Trophoblast cell (in vitro differentiated cells and primary cell): ENCODE measurements around the gene ZNF639.

Experiments used
- DNase-seq, 2 donors: peaks; one replicate each; pipeline ENCODE4 v3.0.0-alpha.2; 2016
- H2AFZ ChIP-seq: 2 replicates; pipeline ENCODE4 v1.6.1; 2013; ENCODE audit warnings: low read length, moderate library complexity, mild to moderate bottlenecking; ENCODE audit not compliant: insufficient read depth, poor library complexity
- H2AK5ac ChIP-seq: 2 replicates; pipeline ENCODE4 v1.6.1; 2013; ENCODE audit warnings: mild to moderate bottlenecking, low read length
- H2BK120ac ChIP-seq: 2 replicates; pipeline ENCODE4 v1.6.1; 2013; ENCODE audit warnings: low read length, mild to moderate bottlenecking, moderate library complexity; ENCODE audit not compliant: insufficient read depth, poor library complexity
- H2BK12ac ChIP-seq: 2 replicates; pipeline ENCODE4 v1.6.1; 2013; ENCODE audit warnings: mild to moderate bottlenecking, low read length, moderate library complexity
- H2BK5ac ChIP-seq: 2 replicates; pipeline ENCODE4 v1.6.1; 2013; ENCODE audit warnings: low read length, low read depth, moderate library complexity, mild to moderate bottlenecking; ENCODE audit not compliant: poor library complexity
- H3K14ac ChIP-seq: 2 replicates; pipeline ENCODE4 v1.6.1; 2013; ENCODE audit warnings: mild to moderate bottlenecking, low read length
- H3K18ac ChIP-seq: 2 replicates; pipeline ENCODE4 v1.6.1; 2013; ENCODE audit warnings: mild to moderate bottlenecking, low read length
- H3K23ac ChIP-seq: 2 replicates; pipeline ENCODE4 v1.6.1; 2013; ENCODE audit warnings: low read length
- H3K27ac ChIP-seq: 2 replicates; pipeline ENCODE4 v1.5.1; 2013; ENCODE audit warnings: low read depth, mild to moderate bottlenecking, inconsistent platforms, low read length, moderate library complexity
- H3K27me3 ChIP-seq: 2 replicates; pipeline ENCODE4 v1.6.1; 2013; ENCODE audit warnings: inconsistent platforms, mild to moderate bottlenecking, low read length, moderate library complexity; ENCODE audit not compliant: insufficient read depth
- H3K36me3 ChIP-seq, 2 experiments: 1 replicate in 1 of 2; 2 replicates in 1 of 2; pipeline ENCODE4 v1.6.1; 2013; ENCODE audit warnings: low read length in 2 of 2, mild to moderate bottlenecking in 2 of 2, moderate library complexity in 1 of 2; ENCODE audit not compliant: insufficient read depth in 2 of 2, control insufficient read depth in 1 of 2
- H3K4ac ChIP-seq: 2 replicates; pipeline ENCODE4 v1.6.1; 2013; ENCODE audit warnings: low read depth, mild to moderate bottlenecking, low read length, moderate library complexity
- H3K4me1 ChIP-seq, 2 experiments: 1 replicate in 1 of 2; 2 replicates in 1 of 2; pipeline ENCODE4 v1.6.1; 2013; ENCODE audit warnings: low read length in 2 of 2, mild to moderate bottlenecking in 2 of 2, moderate library complexity in 1 of 2; ENCODE audit not compliant: insufficient read depth in 2 of 2, control insufficient read depth in 1 of 2
- H3K4me2 ChIP-seq: 2 replicates; pipeline ENCODE4 v1.6.1; 2013; ENCODE audit warnings: inconsistent platforms, mild to moderate bottlenecking, low read length, moderate library complexity
- H3K4me3 ChIP-seq: 2 replicates; pipeline ENCODE4 v1.5.1; 2013; ENCODE audit warnings: mild to moderate bottlenecking, low read depth, low read length, inconsistent platforms
- H3K79me1 ChIP-seq: one replicate; pipeline ENCODE4 v1.6.1; 2013; ENCODE audit warnings: low read length
- H3K79me2 ChIP-seq: 2 replicates; pipeline ENCODE4 v1.6.1; 2013; ENCODE audit warnings: low read length, mild to moderate bottlenecking; ENCODE audit not compliant: control insufficient read depth, insufficient read depth, poor library complexity
- H3K9ac ChIP-seq: 2 replicates; pipeline ENCODE4 v1.6.1; 2013; ENCODE audit warnings: mild to moderate bottlenecking, low read length
- H3K9me3 ChIP-seq: 2 replicates; pipeline ENCODE4 v1.6.1; 2013; ENCODE audit warnings: low read depth, mild to moderate bottlenecking, control low read depth, inconsistent platforms, low read length; ENCODE audit not compliant: insufficient read depth
- H4K12ac ChIP-seq: 2 replicates; pipeline ENCODE4 v1.6.1; 2013; ENCODE audit warnings: low read depth, mild to moderate bottlenecking, low read length, moderate library complexity
- H4K8ac ChIP-seq: 2 replicates; pipeline ENCODE4 v1.6.1; 2013; ENCODE audit warnings: low read depth, mild to moderate bottlenecking, low read length, moderate library complexity
- H4K91ac ChIP-seq: one replicate; pipeline ENCODE4 v1.6.1; 2013; ENCODE audit warnings: low read depth, mild to moderate bottlenecking, low read length, moderate library complexity
- WGBS: extraction: QIAGEN DNeasy Blood & Tissue Kit; methylation state at CpG from one replicate; pipeline ENCODE4 v1.1.7; 2013; ENCODE audit warnings: missing lambda C conversion rate; ENCODE audit not compliant: insufficient read length, insufficient coverage; ENCODE audit errors: extremely low coverage; 5-methylcytosine and 5-hydroxymethylcytosine counted together

Gene ZNF639

DNA sequence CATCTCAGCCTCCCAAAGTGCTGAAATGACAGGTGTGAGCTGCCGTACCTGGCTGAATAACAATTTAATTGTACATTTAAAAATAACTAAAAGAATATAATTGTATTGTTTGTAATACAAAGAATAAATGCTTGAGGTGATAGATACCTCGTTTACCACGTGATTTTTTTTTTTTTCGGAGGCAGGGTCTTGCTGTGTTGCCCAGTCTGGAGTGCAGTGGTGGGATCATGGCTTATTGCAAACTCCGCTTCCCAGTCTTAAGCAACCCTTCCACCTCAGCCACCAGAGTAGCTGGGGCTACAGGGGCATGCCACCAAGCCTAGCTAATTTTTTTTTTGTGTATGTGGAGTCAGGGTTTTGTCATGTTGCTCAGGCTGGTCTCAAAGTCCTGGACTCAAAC is 40.5 kb downstream of the ZNF639 start:
- H3K79me2 ChIP-seq, result no peaks in the 10 kb centered on the region
- no peak for DNase-seq
- no peak overlapping the region for H2BK120ac ChIP-seq
- no CpG with 5 or more reads among the region's 5 CpGs for WGBS
- H3K14ac ChIP-seq, result no peak overlapping the region
- H3K36me3 ChIP-seq, result peaks cover 16 to 21% of the 10 kb centered on the region in 2 experiments
- H3K27me3 ChIP-seq, result no peaks in the 10 kb centered on the region
- H4K12ac ChIP-seq, result no peak overlapping the region
- no peak overlapping the region for H2BK5ac ChIP-seq
- H3K4me2 ChIP-seq, result no peak overlapping the region
- H2AFZ ChIP-seq, result no peak overlapping the region
- H3K4me3 ChIP-seq, result no peak overlapping the region
- no peak overlapping the region for H3K4ac ChIP-seq
- no peak overlapping the region for H2BK12ac ChIP-seq
- H3K79me1 ChIP-seq, result no peaks in the 10 kb centered on the region
- no peak overlapping the region for H3K9ac ChIP-seq
- H3K4me1 ChIP-seq, result no peaks in the 10 kb centered on the region
- no peak overlapping the region for H4K91ac ChIP-seq
- H4K8ac ChIP-seq, result no peak overlapping the region
- H3K18ac ChIP-seq, result no peak overlapping the region
- no peak overlapping the region for H3K27ac ChIP-seq
- no peak overlapping the region for H3K23ac ChIP-seq
- no peak overlapping the region for H2AK5ac ChIP-seq
- no peaks in the 10 kb centered on the region for H3K9me3 ChIP-seq

DNA sequence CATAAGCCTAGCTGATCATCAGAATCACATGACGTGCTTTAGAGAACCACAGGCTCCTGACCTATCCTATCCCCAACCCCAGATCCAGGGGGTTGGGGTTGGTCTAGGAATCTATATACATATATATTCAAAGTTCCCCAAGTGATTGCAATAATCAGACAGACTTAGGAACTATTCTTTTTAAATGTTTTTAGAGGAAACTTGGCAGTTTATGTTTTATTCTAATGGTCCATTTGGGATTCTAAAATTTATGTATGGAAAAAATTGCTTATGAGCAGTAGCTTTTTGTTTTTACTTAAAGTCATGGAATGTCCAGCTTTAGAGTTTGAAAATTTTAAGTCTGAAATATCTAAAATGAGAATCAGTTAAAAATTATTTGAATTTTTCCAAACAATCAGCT is 46.8 kb downstream of the ZNF639 start:
- no peak overlapping the region for H3K14ac ChIP-seq
- H3K4me3 ChIP-seq, result no peak overlapping the region
- H3K9ac ChIP-seq, result no peak overlapping the region
- no peak overlapping the region for H2AK5ac ChIP-seq
- no peak overlapping the region for H4K12ac ChIP-seq
- no peaks in the 10 kb centered on the region for H3K27me3 ChIP-seq
- no peaks in the 10 kb centered on the region for H3K79me2 ChIP-seq
- no peak overlapping the region for H2BK5ac ChIP-seq
- no peak overlapping the region for H2AFZ ChIP-seq
- no peak overlapping the region for H3K27ac ChIP-seq
- H3K9me3 ChIP-seq, result no peaks in the 10 kb centered on the region
- H4K91ac ChIP-seq, result no peak overlapping the region
- no peaks in the 10 kb centered on the region for H3K79me1 ChIP-seq
- H2BK120ac ChIP-seq, result no peak overlapping the region
- no peak overlapping the region for H3K4ac ChIP-seq
- peaks cover 8% of the 10 kb centered on the region in 2 experiments for H3K36me3 ChIP-seq
- no peak overlapping the region for H3K18ac ChIP-seq
- no peak overlapping the region for H3K23ac ChIP-seq
- H4K8ac ChIP-seq, result no peak overlapping the region
- H3K4me1 ChIP-seq, result no peaks in the 10 kb centered on the region
- no peak overlapping the region for H3K4me2 ChIP-seq
- H2BK12ac ChIP-seq, result no peak overlapping the region
- DNase-seq, result no peak
- no CpG with 5 or more reads among the region's 1 CpG for WGBS

GRCh38 chr3:179373938-179374337 is 51.1 kb downstream of the ZNF639 start:
- WGBS, result no CpG with 5 or more reads among the region's 6 CpGs
- no peak overlapping the region for H2BK120ac ChIP-seq
- H3K4me1 ChIP-seq, result no peaks in the 10 kb centered on the region
- H4K12ac ChIP-seq, result no peak overlapping the region
- no peak overlapping the region for H3K4me3 ChIP-seq
- H3K79me2 ChIP-seq, result no peaks in the 10 kb centered on the region
- no peak overlapping the region for H3K23ac ChIP-seq
- H2BK5ac ChIP-seq, result no peak overlapping the region
- no peak overlapping the region for H3K14ac ChIP-seq
- H3K36me3 ChIP-seq, result peaks cover 7 to 8% of the 10 kb centered on the region in 2 experiments
- H3K4me2 ChIP-seq, result no peak overlapping the region
- no peak for DNase-seq
- no peak overlapping the region for H2BK12ac ChIP-seq
- H2AK5ac ChIP-seq, result no peak overlapping the region
- H3K9ac ChIP-seq, result no peak overlapping the region
- H3K18ac ChIP-seq, result no peak overlapping the region
- H3K79me1 ChIP-seq, result no peaks in the 10 kb centered on the region
- no peak overlapping the region for H3K4ac ChIP-seq
- no peak overlapping the region for H3K27ac ChIP-seq
- H3K9me3 ChIP-seq, result no peaks in the 10 kb centered on the region
- no peak overlapping the region for H2AFZ ChIP-seq
- no peak overlapping the region for H4K91ac ChIP-seq
- no peaks in the 10 kb centered on the region for H3K27me3 ChIP-seq
- no peak overlapping the region for H4K8ac ChIP-seq

DNA sequence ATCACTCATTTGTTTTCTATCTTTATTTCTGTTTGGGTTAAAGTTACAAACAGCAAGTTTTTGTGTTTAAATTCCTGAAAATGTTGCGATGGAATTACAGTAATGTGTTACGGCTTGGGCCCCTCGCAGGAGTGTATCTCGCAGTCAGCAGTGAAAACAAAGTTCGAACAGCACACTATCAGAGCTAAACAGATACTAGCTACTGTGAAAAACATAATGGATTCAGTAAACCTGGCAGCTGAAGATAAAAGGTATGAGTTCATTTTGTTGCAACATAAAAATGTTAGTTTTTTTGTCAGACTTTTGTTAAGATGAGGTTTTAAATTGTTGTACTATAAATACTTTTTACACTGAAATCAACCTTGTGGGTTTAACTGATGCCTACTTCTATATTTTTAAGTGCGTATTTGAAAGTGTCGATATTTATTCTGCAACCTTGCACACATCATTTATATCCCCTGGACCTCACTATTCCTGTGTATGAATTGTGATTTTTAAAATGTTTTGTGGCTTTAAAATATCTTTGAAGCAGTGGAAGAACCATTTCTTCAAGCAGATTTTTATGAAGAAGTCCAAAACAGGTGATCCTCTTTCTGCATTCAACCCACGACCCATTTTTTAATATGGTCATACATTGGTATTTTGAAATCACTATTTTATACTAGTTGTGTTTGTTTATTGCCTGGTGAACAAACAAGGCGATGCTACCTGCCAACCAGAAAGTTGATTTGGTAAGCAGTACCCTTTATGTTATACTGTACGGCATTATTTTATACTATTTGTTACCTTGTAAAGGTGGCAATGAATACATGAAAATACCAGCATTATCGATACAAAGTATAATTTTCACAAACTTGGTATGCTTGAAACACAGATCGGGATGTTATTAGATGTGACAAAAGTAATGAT is 52.5 kb downstream of the ZNF639 start:
- no peak overlapping the region for H2BK5ac ChIP-seq
- no peak overlapping the region for H3K18ac ChIP-seq
- no peak overlapping the region for H3K4me3 ChIP-seq
- H2BK12ac ChIP-seq, result no peak overlapping the region
- no peak overlapping the region for H3K23ac ChIP-seq
- no peak overlapping the region for H3K4me2 ChIP-seq
- no peak overlapping the region for H2AK5ac ChIP-seq
- no peaks in the 10 kb centered on the region for H3K27me3 ChIP-seq
- no peaks in the 10 kb centered on the region for H3K4me1 ChIP-seq
- H4K8ac ChIP-seq, result no peak overlapping the region
- H3K27ac ChIP-seq, result no peak overlapping the region
- no CpG with 5 or more reads among the region's 12 CpGs for WGBS
- no peak overlapping the region for H2BK120ac ChIP-seq
- no peak overlapping the region for H3K14ac ChIP-seq
- no peak overlapping the region for H4K91ac ChIP-seq
- H3K36me3 ChIP-seq, result peaks cover 9 to 15% of the 10 kb centered on the region in 2 experiments
- DNase-seq, result no peak
- H3K79me1 ChIP-seq, result no peaks in the 10 kb centered on the region
- no peaks in the 10 kb centered on the region for H3K9me3 ChIP-seq
- H3K79me2 ChIP-seq, result no peaks in the 10 kb centered on the region
- H2AFZ ChIP-seq, result no peak overlapping the region
- no peak overlapping the region for H3K9ac ChIP-seq
- H3K4ac ChIP-seq, result no peak overlapping the region
- H4K12ac ChIP-seq, result no peak overlapping the region
